GM19452 (cell line): ENCODE data around the gene GOLIM4.

Source experiments
- ATAC-seq: cut with Tn5 transposase; IDR thresholded peaks from one replicate; pipeline ENCODE4 v1.9.1; 2021; ENCODE audit not compliant: unreplicated experiment

GOLIM4 gene

GRCh38 chr3:168001244-168001643, 94.5 kb downstream of the GOLIM4 start:
- peak; percentile 62 for ATAC-seq

- ATAC-seq: no peak
Observed at GRCh38 chr3:167998253-167998652, 97.5 kb downstream of the GOLIM4 start.

GRCh38 chr3:167996514-167996913, 99.2 kb downstream of the GOLIM4 start:
- no peak for ATAC-seq

GRCh38 chr3:167992381-167992780, 103.3 kb downstream of the GOLIM4 start:
- ATAC-seq: no peak

GRCh38 chr3:167991213-167991612, 104.5 kb downstream of the GOLIM4 start:
- ATAC-seq: no peak

- ATAC-seq: no peak
Observed at GRCh38 chr3:167989999-167990398, 105.7 kb downstream of the GOLIM4 start.

GRCh38 chr3:167989066-167989465, 106.7 kb downstream of the GOLIM4 start:
- ATAC-seq: no peak

- ATAC-seq: no peak
Observed at GRCh38 chr3:167983583-167983982, 112.1 kb downstream of the GOLIM4 start.

- no peak for ATAC-seq
Observed at GRCh38 chr3:167978486-167978885, 117.2 kb downstream of the GOLIM4 start.

GRCh38 chr3:167978071-167978470, 117.7 kb downstream of the GOLIM4 start:
- ATAC-seq: no peak

GRCh38 chr3:167976516-167977361, 119.0 kb downstream of the GOLIM4 start:
- no peak for ATAC-seq

GRCh38 chr3:167973901-167974300, 121.8 kb downstream of the GOLIM4 start:
- no peak for ATAC-seq

GRCh38 chr3:167973046-167973445, 122.7 kb downstream of the GOLIM4 start:
- no peak for ATAC-seq

- no peak for ATAC-seq
Observed at GRCh38 chr3:167972502-167972901, 123.2 kb downstream of the GOLIM4 start.

GRCh38 chr3:167969548-167969947, 126.2 kb downstream of the GOLIM4 start:
- ATAC-seq: no peak

- no peak for ATAC-seq
Observed at GRCh38 chr3:167967257-167968036, 128.3 kb downstream of the GOLIM4 start.
